ENCODE results near the gene ALG14. TPM values are rescaled to one million over a fixed set of nuclear protein-coding genes. Genes with fewer than 3 reads are reported as not detected.
"Not testable (repeated sequence)": the region's sequence is repeated elsewhere in the genome, so short reads cannot be mapped to it uniquely, and the experiment has no call there.

ALG14 gene
- total RNA-seq, 1 donor from 2014 or later = 0.92 TPM

DNA sequence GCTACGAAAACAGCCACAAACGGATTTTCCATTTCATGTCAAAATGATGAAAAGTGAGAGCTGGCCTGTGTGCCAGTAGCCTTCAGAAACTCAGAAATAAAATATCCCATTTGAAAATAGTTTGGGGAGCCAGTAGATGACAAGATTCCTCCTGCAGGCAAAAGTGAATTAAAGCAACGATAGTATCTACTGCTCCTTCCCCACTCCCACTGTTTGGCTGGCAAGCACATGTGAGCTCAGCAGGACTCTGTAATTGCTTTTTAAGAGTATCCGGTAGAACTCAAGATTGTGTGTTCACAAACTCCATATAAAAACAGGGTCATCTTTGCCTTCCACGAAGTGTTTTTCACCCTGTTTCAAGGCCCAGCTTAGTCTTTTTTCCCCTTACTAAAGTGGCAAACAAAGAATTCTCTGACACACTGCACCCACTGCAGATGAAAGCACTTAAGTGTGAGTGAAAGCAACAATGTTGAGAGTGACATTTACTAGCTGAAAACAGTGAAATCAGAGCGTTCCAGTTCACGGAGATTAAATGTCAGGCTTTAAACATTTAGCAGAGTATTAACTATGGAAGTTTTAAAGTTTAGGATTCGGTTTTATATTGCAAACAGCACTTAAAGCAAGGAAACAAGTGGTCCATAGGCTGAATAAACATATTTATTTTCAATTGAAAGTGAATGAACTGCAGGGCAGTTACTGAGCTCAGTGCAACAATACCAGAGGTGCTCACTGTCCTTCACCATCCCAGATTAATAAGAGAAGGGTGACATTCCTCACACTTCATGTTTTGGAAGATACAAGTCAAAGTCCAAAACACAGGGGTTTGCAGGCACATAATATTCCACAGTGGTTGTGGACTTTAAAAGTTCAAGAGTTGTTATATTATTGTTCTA is 70.0 kb downstream of the ALG14 start:
- no peaks in the 10 kb centered on the region for H3K27me3 ChIP-seq (ENCODE audit: control insufficient read depth, insufficient read depth, low read length)
- TF ChIP-seq, protein P1, sequence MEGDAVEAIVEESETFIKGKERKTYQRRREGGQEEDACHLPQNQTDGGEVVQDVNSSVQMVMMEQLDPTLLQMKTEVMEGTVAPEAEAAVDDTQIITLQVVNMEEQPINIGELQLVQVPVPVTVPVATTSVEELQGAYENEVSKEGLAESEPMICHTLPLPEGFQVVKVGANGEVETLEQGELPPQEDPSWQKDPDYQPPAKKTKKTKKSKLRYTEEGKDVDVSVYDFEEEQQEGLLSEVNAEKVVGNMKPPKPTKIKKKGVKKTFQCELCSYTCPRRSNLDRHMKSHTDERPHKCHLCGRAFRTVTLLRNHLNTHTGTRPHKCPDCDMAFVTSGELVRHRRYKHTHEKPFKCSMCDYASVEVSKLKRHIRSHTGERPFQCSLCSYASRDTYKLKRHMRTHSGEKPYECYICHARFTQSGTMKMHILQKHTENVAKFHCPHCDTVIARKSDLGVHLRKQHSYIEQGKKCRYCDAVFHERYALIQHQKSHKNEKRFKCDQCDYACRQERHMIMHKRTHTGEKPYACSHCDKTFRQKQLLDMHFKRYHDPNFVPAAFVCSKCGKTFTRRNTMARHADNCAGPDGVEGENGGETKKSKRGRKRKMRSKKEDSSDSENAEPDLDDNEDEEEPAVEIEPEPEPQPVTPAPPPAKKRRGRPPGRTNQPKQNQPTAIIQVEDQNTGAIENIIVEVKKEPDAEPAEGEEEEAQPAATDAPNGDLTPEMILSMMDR (IDR thresholded peaks at IDR 0.05; ENCODE audit: insufficient read depth, low read length, poor library complexity, severe bottlenecking) = no peak
- no peaks in the 10 kb centered on the region for H3K36me3 ChIP-seq (ENCODE audit: control insufficient read depth, insufficient read depth, low read length)
- no peak for DNase-seq (ENCODE audit: low read depth)
- H3K4me3 ChIP-seq (ENCODE audit: low read depth, low read length) = no peak overlapping the region

- TF ChIP-seq, protein P1 (IDR thresholded peaks at IDR 0.05; ENCODE audit: insufficient read depth, low read length, poor library complexity, severe bottlenecking) = no peak
- DNase-seq (ENCODE audit: low read depth) = no peak
- Histone ChIP-seq H3K4me3 (ENCODE audit: low read depth, low read length) (no peak overlapping the region), H3K36me3 (ENCODE audit: control insufficient read depth, insufficient read depth, low read length) (no peaks in the 10 kb centered on the region), H3K27me3 (ENCODE audit: control insufficient read depth, insufficient read depth, low read length) (no peaks in the 10 kb centered on the region)
Observed at GRCh38 chr1:95002164-95002539, 70.6 kb downstream of the ALG14 start.

- Histone ChIP-seq H3K27me3 (ENCODE audit: control insufficient read depth, insufficient read depth, low read length) (no peaks in the 10 kb centered on the region), H3K36me3 (ENCODE audit: control insufficient read depth, insufficient read depth, low read length) (no peaks in the 10 kb centered on the region), H3K4me3 (ENCODE audit: low read depth, low read length) (no peak overlapping the region)
- DNase-seq (ENCODE audit: low read depth) = no peak
- TF ChIP-seq, protein P1 (IDR thresholded peaks at IDR 0.05; ENCODE audit: insufficient read depth, low read length, poor library complexity, severe bottlenecking) = no peak
Observed at GRCh38 chr1:94999456-95000131, 73.2 kb downstream of the ALG14 start.

- Histone ChIP-seq H3K36me3 (ENCODE audit: control insufficient read depth, insufficient read depth, low read length) (no peaks in the 10 kb centered on the region), H3K27me3 (ENCODE audit: control insufficient read depth, insufficient read depth, low read length) (no peaks in the 10 kb centered on the region), H3K4me3 (ENCODE audit: low read depth, low read length) (no peak overlapping the region)
- TF ChIP-seq, protein P1 (IDR thresholded peaks at IDR 0.05; ENCODE audit: insufficient read depth, low read length, poor library complexity, severe bottlenecking) = no peak
- DNase-seq (ENCODE audit: low read depth) = no peak
Observed at GRCh38 chr1:94998748-94999147, 74.0 kb downstream of the ALG14 start.

DNA sequence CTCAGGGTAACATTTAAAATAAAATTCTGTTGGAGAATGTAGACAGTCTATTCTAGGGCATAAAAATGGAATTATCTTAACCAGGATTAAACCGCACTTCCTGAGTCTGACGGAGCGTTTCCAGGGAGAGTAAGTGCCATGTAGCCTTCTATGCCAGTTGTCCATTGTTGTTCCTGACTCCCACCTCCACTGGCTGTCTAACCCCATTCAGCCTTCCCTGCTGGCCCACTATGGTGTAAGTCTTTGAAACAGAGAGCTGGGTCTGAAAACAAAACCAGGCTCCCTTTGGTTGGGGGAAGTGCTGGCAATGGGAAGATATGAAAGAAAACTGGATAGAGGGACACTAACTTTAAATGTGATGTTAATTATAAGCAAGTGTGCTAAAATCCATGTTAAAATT is 74.6 kb downstream of the ALG14 start:
- no peak for DNase-seq (ENCODE audit: low read depth)
- TF ChIP-seq, protein P1 (IDR thresholded peaks at IDR 0.05; ENCODE audit: insufficient read depth, low read length, poor library complexity, severe bottlenecking) = no peak
- H3K27me3 ChIP-seq (ENCODE audit: control insufficient read depth, insufficient read depth, low read length) = no peaks in the 10 kb centered on the region
- H3K4me3 ChIP-seq (ENCODE audit: low read depth, low read length) = no peak overlapping the region
- H3K36me3 ChIP-seq (ENCODE audit: control insufficient read depth, insufficient read depth, low read length) = no peaks in the 10 kb centered on the region

- DNase-seq (ENCODE audit: low read depth); H3K36me3 ChIP-seq (ENCODE audit: control insufficient read depth, insufficient read depth, low read length); H3K4me3 ChIP-seq (ENCODE audit: low read depth, low read length): not testable (repeated sequence)
Observed at GRCh38 chr1:94995536-94995935, 77.2 kb downstream of the ALG14 start.

More at GRCh38 chr1:94995536-94995935, 77.2 kb downstream of the ALG14 start:
- not testable (repeated sequence) for H3K27me3 ChIP-seq (ENCODE audit: control insufficient read depth, insufficient read depth, low read length)

Measured in kidney epithelial cell (primary cell).